GM21526 (cell line): ENCODE results near the gene TRIM24.
"Not testable (repeated sequence)": the region's sequence is repeated elsewhere in the genome, so short reads cannot be mapped to it uniquely, and the experiment has no call there.

Source experiments
- ATAC-seq: cut with Tn5 transposase; IDR thresholded peaks from one replicate; pipeline ENCODE4 v1.9.1; 2021; ENCODE audit warnings: moderate library complexity; ENCODE audit not compliant: unreplicated experiment, low FRiP score

The TRIM24 gene

GRCh38 chr7:138524259-138524658 is 64.2 kb downstream of the TRIM24 start:
- no peak for ATAC-seq

DNA sequence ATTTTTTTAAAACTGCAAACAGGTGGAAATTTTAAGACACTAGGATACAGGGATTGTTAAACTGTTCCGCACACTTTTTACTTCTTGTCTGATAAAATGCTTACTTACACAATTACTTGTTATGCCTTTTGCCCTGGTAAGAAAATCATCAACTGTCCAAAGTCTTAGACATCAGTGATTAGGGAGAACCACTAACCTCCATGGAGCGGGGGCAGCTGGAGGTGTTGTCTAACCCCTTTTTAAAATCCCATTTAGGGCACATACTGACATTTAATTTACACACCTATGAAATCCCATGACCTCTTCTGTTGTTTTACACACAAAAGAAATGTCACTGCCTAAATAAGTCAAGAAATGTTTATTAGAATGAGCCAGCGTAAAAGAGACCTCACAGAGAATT is 65.7 kb downstream of the TRIM24 start:
- ATAC-seq, result no peak

DNA sequence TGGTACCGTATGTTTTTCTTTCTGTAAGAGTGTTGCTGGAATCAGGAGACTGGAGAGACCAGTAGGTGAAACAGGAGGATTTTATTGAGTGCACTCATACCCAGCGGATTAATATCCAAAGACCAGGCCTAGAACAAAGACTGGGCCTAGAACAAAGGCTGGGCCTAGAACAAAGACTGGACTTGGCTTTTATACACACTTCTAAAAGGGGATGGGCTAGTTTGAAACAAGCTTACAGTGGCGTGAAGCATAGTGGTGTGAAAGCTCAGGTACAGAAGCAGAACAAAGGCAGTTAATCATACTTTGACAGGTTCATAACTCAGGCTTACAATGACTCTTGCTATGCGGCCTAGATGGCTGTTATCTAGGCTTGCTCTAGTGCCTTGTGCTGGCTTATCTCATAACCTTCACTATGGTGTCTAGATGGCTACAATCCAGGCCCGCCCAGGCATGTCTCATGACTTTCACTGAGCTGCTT is 67.7 kb downstream of the TRIM24 start:
- no peak for ATAC-seq

- not testable (repeated sequence) for ATAC-seq
These were observed 76.8 kb downstream of the TRIM24 start for GRCh38 chr7:138536833-138537232.

DNA sequence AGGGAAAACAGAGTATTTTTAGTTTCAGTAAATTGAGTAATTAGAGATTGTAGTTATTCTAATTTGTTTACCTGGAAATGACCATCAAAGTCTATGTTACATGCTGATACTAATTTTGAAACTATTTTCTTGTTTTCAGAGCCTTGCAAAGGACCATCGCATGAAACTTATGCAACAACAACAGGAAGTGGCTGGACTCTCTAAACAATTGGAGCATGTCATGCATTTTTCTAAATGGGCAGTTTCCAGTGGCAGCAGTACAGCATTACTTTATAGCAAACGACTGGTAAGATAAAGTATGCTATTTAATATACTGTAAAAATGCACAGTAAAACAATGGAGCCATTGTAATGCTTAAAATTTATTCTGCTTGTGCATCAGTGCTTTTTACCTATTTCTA is 78.5 kb downstream of the TRIM24 start:
- ATAC-seq, result no peak

GRCh38 chr7:138538997-138539644 is 79.1 kb downstream of the TRIM24 start:
- no peak for ATAC-seq

GRCh38 chr7:138542183-138542582 is 82.1 kb downstream of the TRIM24 start:
- ATAC-seq, result peak; percentile 91

GRCh38 chr7:138543739-138544138 is 83.7 kb downstream of the TRIM24 start:
- no peak for ATAC-seq

DNA sequence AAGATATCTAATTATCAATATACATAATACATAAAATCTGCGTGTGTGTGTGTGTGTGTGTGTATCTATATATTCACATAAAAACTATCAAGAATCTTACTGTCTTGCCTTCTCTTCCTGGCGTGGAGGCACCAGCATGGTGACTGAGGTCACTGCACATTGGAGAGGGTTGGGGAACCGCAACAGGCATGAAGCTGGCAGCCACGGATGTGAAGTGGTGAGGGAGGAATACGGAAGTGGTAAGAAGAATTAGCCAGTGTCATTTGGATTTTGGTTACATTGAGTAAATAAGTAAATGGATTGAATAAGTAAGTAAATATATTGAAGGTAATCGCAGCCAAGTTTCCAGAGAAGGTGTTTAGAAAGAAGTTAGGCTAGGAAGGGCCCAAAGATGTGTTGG is 85.1 kb downstream of the TRIM24 start:
- no peak for ATAC-seq

DNA sequence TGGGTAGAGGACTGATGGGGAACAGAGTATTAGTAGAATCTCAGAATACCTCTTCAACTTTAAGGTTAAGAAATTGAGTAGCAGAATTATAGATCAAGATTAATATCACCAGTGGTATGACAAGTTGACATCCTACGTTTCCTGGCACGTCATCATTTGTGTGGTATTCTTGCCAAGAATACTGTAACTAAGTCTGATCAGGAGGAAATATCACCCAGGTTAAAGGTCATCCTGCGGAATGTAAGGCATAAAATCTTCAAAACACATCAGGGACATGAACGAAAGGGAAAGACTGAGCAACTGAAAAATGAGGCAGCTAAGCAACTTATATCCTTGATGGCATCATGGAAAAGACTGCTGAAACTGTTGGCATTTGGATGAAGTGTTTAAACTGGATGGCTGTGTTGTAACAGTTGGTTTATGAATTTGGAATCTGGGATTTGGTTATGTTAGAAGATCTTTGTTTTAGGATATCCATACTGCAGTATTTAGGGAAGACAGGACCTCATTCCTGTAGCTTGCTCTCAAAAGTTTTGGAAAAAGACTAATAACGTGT is 86.1 kb downstream of the TRIM24 start:
- no peak for ATAC-seq

- ATAC-seq, result no peak
These were observed 86.8 kb downstream of the TRIM24 start for GRCh38 chr7:138546829-138547228.

DNA sequence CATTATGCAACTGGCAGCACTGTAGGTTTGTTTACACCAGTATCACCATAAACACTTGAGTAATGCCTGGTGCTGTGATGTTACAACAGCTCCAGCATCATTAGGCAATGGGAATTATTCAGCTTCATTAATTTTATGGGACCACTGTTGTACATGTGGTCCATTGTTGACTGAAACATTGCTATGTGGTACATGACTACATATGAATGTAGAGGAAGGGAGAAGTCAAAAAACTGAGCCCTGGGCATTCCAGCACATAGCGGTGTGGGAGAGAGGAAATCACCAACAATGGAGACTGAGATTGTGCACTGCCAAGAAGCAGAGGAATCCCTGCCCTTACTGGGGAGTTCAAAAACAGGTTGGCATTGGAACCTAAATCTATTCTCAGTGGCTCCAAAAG is 89.0 kb downstream of the TRIM24 start:
- no peak for ATAC-seq

GRCh38 chr7:138550337-138550736 is 90.3 kb downstream of the TRIM24 start:
- ATAC-seq, result no peak

- ATAC-seq, result no peak
These were observed 91.0 kb downstream of the TRIM24 start for GRCh38 chr7:138551102-138551501.

GRCh38 chr7:138553805-138554204 is 93.7 kb downstream of the TRIM24 start:
- no peak for ATAC-seq

GRCh38 chr7:138554674-138555073 is 94.6 kb downstream of the TRIM24 start:
- no peak for ATAC-seq

DNA sequence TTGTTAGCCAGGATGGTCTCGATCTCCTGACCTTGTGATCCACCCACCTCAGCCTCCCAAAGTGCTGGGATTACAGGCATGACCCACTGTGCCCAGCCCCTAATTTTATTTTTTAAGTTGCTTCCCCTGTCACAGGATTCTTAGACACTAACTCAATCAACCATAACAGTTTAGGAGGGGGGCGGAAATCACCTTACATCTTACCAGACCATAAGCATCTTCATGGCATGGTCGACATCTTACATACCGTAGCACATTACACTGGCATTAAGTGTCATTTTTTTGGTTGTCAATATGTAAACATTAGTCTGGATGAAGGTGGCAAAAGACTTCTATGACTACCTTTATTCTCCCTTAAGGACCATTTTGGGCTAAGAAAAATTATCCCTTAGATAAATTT is 95.6 kb downstream of the TRIM24 start:
- ATAC-seq, result no peak

DNA sequence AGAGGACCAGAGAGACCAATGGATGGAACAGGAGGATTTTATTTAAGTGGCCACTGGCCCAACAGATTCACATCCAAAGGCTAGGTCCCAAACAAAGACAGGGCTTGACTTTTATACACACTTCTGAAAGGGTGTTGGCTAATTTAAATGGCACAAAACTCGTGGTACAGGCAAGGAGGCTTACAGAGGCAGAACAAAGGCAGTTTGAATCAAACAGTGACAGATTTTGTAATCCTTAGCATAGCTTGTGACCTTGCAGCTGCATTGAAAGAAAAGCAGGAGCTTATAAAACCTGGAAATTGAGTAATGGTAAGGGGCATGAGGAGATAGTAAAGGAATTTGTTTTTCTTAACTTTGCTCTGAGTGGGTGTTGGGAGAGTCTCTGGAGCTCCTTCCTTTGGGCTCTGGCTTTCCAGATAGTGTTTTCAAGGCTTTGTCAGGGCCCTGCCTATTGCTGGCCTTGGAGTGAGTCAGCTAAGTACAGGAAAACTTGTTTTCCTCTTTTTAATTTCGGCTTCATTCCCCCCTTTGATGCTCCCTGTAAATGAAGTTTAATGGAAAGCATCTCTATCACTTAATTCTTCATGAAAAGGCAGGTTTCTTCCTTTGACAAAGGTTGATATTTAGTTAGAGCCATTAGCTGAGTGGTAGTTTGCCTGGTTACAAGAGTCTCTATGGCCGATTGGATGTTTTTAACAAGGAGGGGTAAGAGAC is 96.9 kb downstream of the TRIM24 start:
- no peak for ATAC-seq

- ATAC-seq, result no peak
These were observed 99.4 kb downstream of the TRIM24 start for GRCh38 chr7:138559448-138559847.

DNA sequence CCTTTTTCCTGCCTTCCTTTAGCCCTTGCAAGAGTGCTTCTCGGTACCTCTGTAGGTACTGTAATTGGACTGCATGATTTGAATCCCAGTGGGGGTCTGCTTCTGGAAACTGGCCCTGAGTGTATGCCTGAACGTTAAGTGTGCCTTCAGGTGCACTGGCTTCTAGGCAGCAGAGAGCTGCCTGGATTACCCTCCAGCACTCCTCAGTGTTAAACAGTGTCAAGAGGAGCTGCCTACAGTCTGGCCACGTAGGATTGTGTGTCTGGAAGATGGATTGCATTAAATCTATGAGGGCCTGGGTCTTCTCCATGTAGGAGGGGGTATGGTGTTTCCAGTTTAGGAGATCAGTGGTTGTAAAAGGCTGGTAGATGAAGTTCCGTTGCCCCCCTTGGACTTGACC is 103.7 kb downstream of the TRIM24 start:
- no peak for ATAC-seq

- no peak for ATAC-seq
These were observed 104.3 kb downstream of the TRIM24 start for GRCh38 chr7:138564365-138564764.

DNA sequence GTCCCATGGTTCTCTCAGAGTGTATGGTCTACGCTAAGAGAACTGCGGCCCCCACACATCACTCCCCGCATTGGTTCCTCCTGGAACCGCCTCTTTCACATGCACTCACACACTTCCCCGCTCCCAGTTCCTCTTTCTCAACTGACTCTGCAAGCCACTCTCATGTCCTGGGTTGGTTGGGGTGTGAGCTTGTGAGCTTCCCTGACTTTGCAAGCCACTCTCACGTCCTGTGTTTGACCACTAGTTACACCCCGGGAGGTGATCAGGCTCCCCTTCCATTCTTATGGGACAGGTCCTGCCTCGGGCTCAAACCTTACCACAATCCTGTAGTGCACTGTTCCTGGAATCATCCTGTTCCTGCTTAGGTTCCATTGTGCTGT is 105.0 kb downstream of the TRIM24 start:
- no peak for ATAC-seq
